ENCODE results near the gene MED16. TPM values are rescaled to one million over a fixed set of nuclear protein-coding genes. Genes with fewer than 3 reads are reported as not detected.

The MED16 gene
- total and polyA plus RNA-seq, 10 donors = 37.0 to 82.1 (median 52.7) TPM

GRCh38 chr19:834216-834615 is 58.8 kb downstream of the MED16 start:
- WGBS, 5 donors = 53 to 64% (median 60%) methylated on average over 24 of the region's 24 CpGs
- H3K36me3 ChIP-seq = no peaks in the 10 kb centered on the region
- intact Hi-C loops (cut with DNase I; ENCODE audit: low total_unique reads) = no loop called here
- no peaks in the 10 kb centered on the region for H3K9me3 ChIP-seq
- peaks cover 0 to 73% (median 5%) of the 10 kb centered on the region in 7 donors for H3K27me3 ChIP-seq (replicated peaks in 1 of 7)
- peaks cover 0 to 36% (median 5%) of the 10 kb centered on the region in 6 donors for H3K4me1 ChIP-seq
- no peak for DNase-seq
- H3K4me3 ChIP-seq = no peak overlapping the region
- peak overlapping the region in 1 of 8 donors; percentile 22 for H3K27ac ChIP-seq
- TF ChIP-seq CTCF (IDR thresholded peaks at IDR 0.05 in 8 of 11, conservative IDR thresholded peaks at IDR 0.05 in 3 of 11) = no peak
- TF ChIP-seq POLR2AphosphoS5 (IDR thresholded peaks at IDR 0.05) = peak in 2 of 3 donors; percentile 64 to 79

- H3K4me3 ChIP-seq = no peak overlapping the region
- DNase-seq = peak; percentile 41
- no peaks in the 10 kb centered on the region for H3K36me3 ChIP-seq
- H3K4me1 ChIP-seq = peaks cover 0 to 47% (median 12%) of the 10 kb centered on the region in 6 donors
- H3K9me3 ChIP-seq = no peaks in the 10 kb centered on the region
- H3K27ac ChIP-seq = no peak overlapping the region
- WGBS, 5 donors = 40 to 69% (median 65%) methylated on average over 13 to 38 of the region's 38 CpGs
- peaks cover 0 to 63% (median 5%) of the 10 kb centered on the region in 7 donors for H3K27me3 ChIP-seq (replicated peaks in 1 of 7)
- intact Hi-C loops (cut with DNase I; ENCODE audit: low total_unique reads) = no loop called here
- TF ChIP-seq CTCF (IDR thresholded peaks at IDR 0.05 in 8 of 11, conservative IDR thresholded peaks at IDR 0.05 in 3 of 11) = no peak
- no peak for TF ChIP-seq POLR2A (IDR thresholded peaks at IDR 0.05)
- TF ChIP-seq POLR2AphosphoS5 (IDR thresholded peaks at IDR 0.05) = no peak
Measured at GRCh38 chr19:831407-832369, 61.3 kb downstream of the MED16 start.

- H3K4me1 ChIP-seq = peaks cover 0 to 62% (median 15%) of the 10 kb centered on the region in 6 donors
- DNase-seq = peak; percentile 30
- intact Hi-C loops (cut with DNase I; ENCODE audit: low total_unique reads) = no loop called here
- H3K27me3 ChIP-seq (replicated peaks in 1 of 7) = peaks cover 0 to 45% (median 5%) of the 10 kb centered on the region in 7 donors
- H3K27ac ChIP-seq = no peak overlapping the region
- no peaks in the 10 kb centered on the region for H3K36me3 ChIP-seq
- no peaks in the 10 kb centered on the region for H3K9me3 ChIP-seq
- H3K4me3 ChIP-seq = no peak overlapping the region
- 53 to 77% (median 68%) methylated on average over 14 to 18 of the region's 18 CpGs for WGBS, 5 donors
- no peak for TF ChIP-seq POLR2AphosphoS5 (IDR thresholded peaks at IDR 0.05)
- TF ChIP-seq CTCF (IDR thresholded peaks at IDR 0.05 in 8 of 11, conservative IDR thresholded peaks at IDR 0.05 in 3 of 11) = no peak
- no peak for TF ChIP-seq POLR2A (IDR thresholded peaks at IDR 0.05)
Measured at GRCh38 chr19:829129-829758, 63.7 kb downstream of the MED16 start.
